ENCODE results near the gene KCNJ1.

KCNJ1 gene

DNA sequence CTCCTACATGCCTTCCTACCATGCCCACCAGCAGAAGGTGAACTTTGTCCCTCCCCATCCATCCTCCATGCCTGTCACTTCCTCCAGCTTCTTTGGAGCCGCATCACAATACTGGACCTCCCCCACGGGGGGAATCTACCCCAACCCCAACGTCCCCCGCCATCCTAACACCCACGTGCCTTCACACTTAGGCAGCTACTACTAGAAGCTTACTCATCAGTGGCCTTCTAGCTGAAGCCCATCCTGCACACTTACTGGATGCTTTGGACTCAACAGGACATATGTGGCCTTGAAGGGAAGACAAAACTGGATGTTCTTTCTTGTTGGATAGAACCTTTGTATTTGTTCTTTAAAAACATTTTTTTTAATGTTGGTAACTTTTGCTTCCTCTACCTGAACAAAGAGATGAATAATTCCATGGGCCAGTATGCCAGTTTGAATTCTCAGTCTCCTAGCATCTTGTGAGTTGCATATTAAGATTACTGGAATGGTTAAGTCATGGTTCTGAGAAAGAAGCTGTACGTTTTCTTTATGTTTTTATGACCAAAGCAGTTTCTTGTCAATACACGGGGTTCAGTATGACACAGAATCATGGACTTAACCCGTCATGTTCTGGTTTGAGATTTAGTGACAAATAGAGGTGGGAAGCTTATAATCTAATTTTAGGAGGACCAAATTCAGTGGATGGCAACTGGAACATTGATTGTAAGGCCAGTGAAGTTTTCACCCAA lies 56.1 kb downstream of the KCNJ1 start:
- TF ChIP-seq, protein P1, sequence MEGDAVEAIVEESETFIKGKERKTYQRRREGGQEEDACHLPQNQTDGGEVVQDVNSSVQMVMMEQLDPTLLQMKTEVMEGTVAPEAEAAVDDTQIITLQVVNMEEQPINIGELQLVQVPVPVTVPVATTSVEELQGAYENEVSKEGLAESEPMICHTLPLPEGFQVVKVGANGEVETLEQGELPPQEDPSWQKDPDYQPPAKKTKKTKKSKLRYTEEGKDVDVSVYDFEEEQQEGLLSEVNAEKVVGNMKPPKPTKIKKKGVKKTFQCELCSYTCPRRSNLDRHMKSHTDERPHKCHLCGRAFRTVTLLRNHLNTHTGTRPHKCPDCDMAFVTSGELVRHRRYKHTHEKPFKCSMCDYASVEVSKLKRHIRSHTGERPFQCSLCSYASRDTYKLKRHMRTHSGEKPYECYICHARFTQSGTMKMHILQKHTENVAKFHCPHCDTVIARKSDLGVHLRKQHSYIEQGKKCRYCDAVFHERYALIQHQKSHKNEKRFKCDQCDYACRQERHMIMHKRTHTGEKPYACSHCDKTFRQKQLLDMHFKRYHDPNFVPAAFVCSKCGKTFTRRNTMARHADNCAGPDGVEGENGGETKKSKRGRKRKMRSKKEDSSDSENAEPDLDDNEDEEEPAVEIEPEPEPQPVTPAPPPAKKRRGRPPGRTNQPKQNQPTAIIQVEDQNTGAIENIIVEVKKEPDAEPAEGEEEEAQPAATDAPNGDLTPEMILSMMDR (conservative IDR thresholded peaks at IDR 0.05; ENCODE audit: low read depth, low read length), result no peak
- no peaks in the 10 kb centered on the region for H3K79me2 ChIP-seq (ENCODE audit: insufficient read depth, low read depth)
- H3K4me3 ChIP-seq (IDR thresholded peaks at IDR 0.05; ENCODE audit: insufficient read depth, low read depth, low read length), result no peak overlapping the region
- H3K9ac ChIP-seq, result no peak overlapping the region
- H3K27me3 ChIP-seq (ENCODE audit: insufficient read depth, low read depth), result no peaks in the 10 kb centered on the region
- no peaks in the 10 kb centered on the region for H3K4me1 ChIP-seq (ENCODE audit: low read depth, poor library complexity, severe bottlenecking)
- H3K36me3 ChIP-seq (ENCODE audit: insufficient read depth), result no peaks in the 10 kb centered on the region
- H3K27ac ChIP-seq, result no peak overlapping the region
- H4K20me1 ChIP-seq (ENCODE audit: insufficient read depth), result no peaks in the 10 kb centered on the region
- H2AFZ ChIP-seq (ENCODE audit: low read depth), result no peak overlapping the region
- H3K4me2 ChIP-seq, result no peak overlapping the region

DNA sequence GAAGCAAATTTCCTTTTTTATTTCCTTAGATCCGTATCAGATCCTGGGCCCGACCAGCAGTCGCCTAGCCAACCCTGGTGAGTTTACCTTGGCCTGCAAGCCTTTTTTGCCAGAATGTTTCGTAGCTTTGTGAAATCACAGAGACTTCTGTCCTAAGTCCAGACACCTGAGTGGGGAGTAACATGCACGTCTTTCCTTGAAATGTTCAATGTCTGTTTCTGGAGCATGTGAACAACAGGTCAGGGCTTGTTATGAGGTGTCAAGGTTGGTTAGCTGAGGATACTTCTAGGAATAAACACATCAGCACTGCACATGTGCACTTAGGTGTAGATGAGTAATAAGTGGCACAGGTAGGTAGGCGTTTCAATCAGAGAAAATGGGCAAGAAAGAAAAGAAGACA lies 58.0 kb downstream of the KCNJ1 start:
- H3K9ac ChIP-seq, result no peak overlapping the region
- H3K27ac ChIP-seq, result no peak overlapping the region
- H3K4me3 ChIP-seq (IDR thresholded peaks at IDR 0.05; ENCODE audit: insufficient read depth, low read depth, low read length), result no peak overlapping the region
- H3K36me3 ChIP-seq (ENCODE audit: insufficient read depth), result no peaks in the 10 kb centered on the region
- no peaks in the 10 kb centered on the region for H3K4me1 ChIP-seq (ENCODE audit: low read depth, poor library complexity, severe bottlenecking)
- no peaks in the 10 kb centered on the region for H4K20me1 ChIP-seq (ENCODE audit: insufficient read depth)
- no peak overlapping the region for H3K4me2 ChIP-seq
- no peak overlapping the region for H2AFZ ChIP-seq (ENCODE audit: low read depth)
- TF ChIP-seq, protein P1 (conservative IDR thresholded peaks at IDR 0.05; ENCODE audit: low read depth, low read length), result no peak
- no peaks in the 10 kb centered on the region for H3K79me2 ChIP-seq (ENCODE audit: insufficient read depth, low read depth)
- H3K27me3 ChIP-seq (ENCODE audit: insufficient read depth, low read depth), result no peaks in the 10 kb centered on the region

DNA sequence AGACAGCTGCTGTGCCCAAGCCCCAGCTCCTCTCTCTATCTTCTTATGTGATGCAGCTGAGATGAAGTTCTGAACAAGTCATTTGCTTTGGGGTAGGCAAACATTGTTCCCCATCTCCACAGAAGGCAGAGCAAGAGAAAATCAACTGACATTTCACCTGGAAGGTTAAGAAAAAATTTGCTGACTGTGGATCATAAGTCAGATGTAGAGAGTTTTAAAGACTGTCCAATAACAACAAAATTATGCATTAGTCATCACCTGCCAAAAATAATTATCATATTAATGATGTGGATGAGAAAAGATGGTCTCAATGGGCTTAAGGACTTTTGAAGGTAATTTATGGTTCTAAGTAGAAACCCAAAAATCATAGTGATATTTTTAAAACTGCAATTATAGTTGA lies 59.2 kb downstream of the KCNJ1 start:
- Histone ChIP-seq H2AFZ (ENCODE audit: low read depth) (no peak overlapping the region), H3K79me2 (ENCODE audit: insufficient read depth, low read depth) (no peaks in the 10 kb centered on the region), H3K27ac (no peak overlapping the region), H3K4me1 (ENCODE audit: low read depth, poor library complexity, severe bottlenecking) (no peaks in the 10 kb centered on the region), H3K36me3 (ENCODE audit: insufficient read depth) (no peaks in the 10 kb centered on the region), H4K20me1 (ENCODE audit: insufficient read depth) (no peaks in the 10 kb centered on the region), H3K4me2 (no peak overlapping the region), H3K9ac (no peak overlapping the region), H3K27me3 (ENCODE audit: insufficient read depth, low read depth) (no peaks in the 10 kb centered on the region), H3K4me3 (IDR thresholded peaks at IDR 0.05; ENCODE audit: insufficient read depth, low read depth, low read length) (no peak overlapping the region)
- TF ChIP-seq, protein P1 (conservative IDR thresholded peaks at IDR 0.05; ENCODE audit: low read depth, low read length), result no peak

DNA sequence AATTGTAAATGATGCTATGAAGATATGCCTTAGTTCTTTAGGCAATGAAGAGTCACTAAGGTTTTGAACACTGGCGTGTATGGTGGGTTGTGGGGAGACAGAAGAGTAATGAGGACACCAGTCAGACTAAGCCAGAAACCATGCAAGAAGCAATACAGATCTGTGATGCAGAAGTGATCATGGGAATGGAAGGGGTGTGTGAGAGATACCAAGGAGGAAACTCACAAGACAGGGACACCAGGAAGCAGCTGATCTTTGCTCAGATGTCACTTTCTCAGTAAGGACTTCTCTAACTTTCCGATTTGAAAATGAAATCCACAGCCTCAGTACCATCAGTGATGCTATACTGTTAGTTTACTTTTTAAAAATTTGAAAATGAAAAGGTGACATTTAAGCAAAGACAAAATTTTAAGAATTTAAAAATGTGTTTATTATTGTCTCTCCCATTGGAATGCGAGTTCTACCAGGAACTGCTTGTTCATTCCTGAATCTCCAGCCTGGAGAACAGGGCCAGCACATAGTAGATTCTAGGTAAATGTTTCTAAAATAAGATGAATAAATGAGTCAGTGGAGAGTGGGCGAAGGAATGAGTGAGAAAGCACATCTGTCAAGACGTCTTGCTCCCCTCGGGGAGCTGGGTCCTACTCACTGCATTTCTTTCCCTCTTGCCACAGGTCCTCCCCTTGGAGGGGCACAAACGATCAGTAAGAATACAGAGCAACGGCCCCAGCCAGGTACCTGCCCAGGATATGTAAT lies 60.4 kb downstream of the KCNJ1 start:
- Histone ChIP-seq H3K4me3 (IDR thresholded peaks at IDR 0.05; ENCODE audit: insufficient read depth, low read depth, low read length) (no peak overlapping the region), H3K4me1 (ENCODE audit: low read depth, poor library complexity, severe bottlenecking) (no peaks in the 10 kb centered on the region), H3K79me2 (ENCODE audit: insufficient read depth, low read depth) (no peaks in the 10 kb centered on the region), H3K27ac (no peak overlapping the region), H3K9ac (no peak overlapping the region), H3K4me2 (no peak overlapping the region), H3K27me3 (ENCODE audit: insufficient read depth, low read depth) (no peaks in the 10 kb centered on the region), H3K36me3 (ENCODE audit: insufficient read depth) (no peaks in the 10 kb centered on the region), H2AFZ (ENCODE audit: low read depth) (no peak overlapping the region), H4K20me1 (ENCODE audit: insufficient read depth) (no peaks in the 10 kb centered on the region)
- TF ChIP-seq, protein P1 (conservative IDR thresholded peaks at IDR 0.05; ENCODE audit: low read depth, low read length), result no peak
